IPS-18c (cell line): ENCODE measurements around the gene PPP3R2.

ENCODE experiments used
- H3K4me3 ChIP-seq: 2 replicates; pipeline ENCODE4 v1.7.0; 2013; ENCODE audit warnings: low read depth, mild to moderate bottlenecking, low read length, moderate library complexity; ENCODE audit not compliant: insufficient read depth
- H3K9me3 ChIP-seq: one replicate; pipeline ENCODE4 v1.6.1; 2013; ENCODE audit warnings: mild to moderate bottlenecking, low read length, moderate library complexity; ENCODE audit not compliant: control insufficient read depth, insufficient read depth

PPP3R2 gene

GRCh38 chr9:101594796-101595195, at the start of gene PPP3R2:
PPP3R2 (minus strand) TSS chr9:101594969; CDS start chr9:101594921, 48 bp downstream.
- Histone ChIP-seq H3K9me3 (no peaks in the 10 kb centered on the region), H3K4me3 (no peak within 1 kb of the TSS)

- no peak overlapping the region for H3K4me3 ChIP-seq
- no peaks in the 10 kb centered on the region for H3K9me3 ChIP-seq
These were observed 45.3 kb upstream of the PPP3R2 start for GRCh38 chr9:101639785-101640665.

GRCh38 chr9:101639311-101639710, 44.5 kb upstream of the PPP3R2 start:
- Histone ChIP-seq H3K4me3 (no peak overlapping the region), H3K9me3 (no peaks in the 10 kb centered on the region)

GRCh38 chr9:101636247-101636646, 41.5 kb upstream of the PPP3R2 start:
- Histone ChIP-seq H3K4me3 (no peak overlapping the region), H3K9me3 (no peaks in the 10 kb centered on the region)

GRCh38 chr9:101635473-101635872, 40.7 kb upstream of the PPP3R2 start:
- H3K9me3 ChIP-seq: no peaks in the 10 kb centered on the region
- no peak overlapping the region for H3K4me3 ChIP-seq

GRCh38 chr9:101634741-101635409, 40.1 kb upstream of the PPP3R2 start:
- no peaks in the 10 kb centered on the region for H3K9me3 ChIP-seq

GRCh38 chr9:101632611-101633010, 37.8 kb upstream of the PPP3R2 start:
- Histone ChIP-seq H3K9me3 (no peaks in the 10 kb centered on the region), H3K4me3 (no peak overlapping the region)

More at GRCh38 chr9:101634741-101635409, 40.1 kb upstream of the PPP3R2 start:
- H3K4me3 ChIP-seq: no peak overlapping the region

GRCh38 chr9:101631892-101632291, 37.1 kb upstream of the PPP3R2 start:
- H3K4me3 ChIP-seq: no peak overlapping the region
- H3K9me3 ChIP-seq: no peaks in the 10 kb centered on the region

GRCh38 chr9:101629636-101630035, 34.9 kb upstream of the PPP3R2 start:
- Histone ChIP-seq H3K4me3 (no peak overlapping the region), H3K9me3 (peaks cover 3% of the 10 kb centered on the region)

GRCh38 chr9:101628173-101628572, 33.4 kb upstream of the PPP3R2 start:
- Histone ChIP-seq H3K9me3 (peaks cover 3% of the 10 kb centered on the region), H3K4me3 (no peak overlapping the region)

- Histone ChIP-seq H3K9me3 (peaks cover 3% of the 10 kb centered on the region), H3K4me3 (no peak overlapping the region)
These were observed 31.5 kb upstream of the PPP3R2 start for GRCh38 chr9:101626295-101626694.

GRCh38 chr9:101625876-101626275, 31.1 kb upstream of the PPP3R2 start:
- Histone ChIP-seq H3K4me3 (no peak overlapping the region), H3K9me3 (peaks cover 3% of the 10 kb centered on the region)

GRCh38 chr9:101620452-101620851, 25.7 kb upstream of the PPP3R2 start:
- no peak overlapping the region for H3K4me3 ChIP-seq
- H3K9me3 ChIP-seq: no peaks in the 10 kb centered on the region

GRCh38 chr9:101618698-101619097, 23.9 kb upstream of the PPP3R2 start:
- Histone ChIP-seq H3K4me3 (no peak overlapping the region), H3K9me3 (no peaks in the 10 kb centered on the region)

- no peak overlapping the region for H3K4me3 ChIP-seq
- H3K9me3 ChIP-seq: no peaks in the 10 kb centered on the region
These were observed 10.8 kb upstream of the PPP3R2 start for GRCh38 chr9:101605547-101605946.

- Histone ChIP-seq H3K4me3 (no peak overlapping the region), H3K9me3 (no peaks in the 10 kb centered on the region)
These were observed 9.5 kb upstream of the PPP3R2 start for GRCh38 chr9:101604296-101604695.

GRCh38 chr9:101601904-101602765, 7.4 kb upstream of the PPP3R2 start:
- H3K9me3 ChIP-seq: no peaks in the 10 kb centered on the region
- H3K4me3 ChIP-seq: no peak overlapping the region
